Kidney epithelial cell (primary cell): ENCODE data around the gene CMBL. TPM values are rescaled to one million over a fixed set of nuclear protein-coding genes. Genes with fewer than 3 reads are reported as not detected.
"Not testable (repeated sequence)": the region's sequence is repeated elsewhere in the genome, so short reads cannot be mapped to it uniquely, and the experiment has no call there.

Experiments
- DNase-seq: peaks from one replicate; pipeline ENCODE4 v3.0.0-alpha.2; 2010; ENCODE audit warnings: low read depth
- H3K27me3 ChIP-seq: 2 replicates; pipeline ENCODE4 v1.6.0; 2011; ENCODE audit warnings: low read length; ENCODE audit not compliant: control insufficient read depth, insufficient read depth
- H3K36me3 ChIP-seq: 2 replicates; pipeline ENCODE4 v1.5.1; 2011; ENCODE audit warnings: low read length; ENCODE audit not compliant: control insufficient read depth, insufficient read depth
- H3K4me3 ChIP-seq: 2 replicates; pipeline ENCODE4 v1.5.1; 2011; ENCODE audit warnings: low read depth, mild to moderate bottlenecking, control low read depth, low read length
- CTCF ChIP-seq: IDR thresholded peaks from 2 replicates; pipeline ENCODE4 v1.5.1; 2011; ENCODE audit warnings: mild to moderate bottlenecking, moderate library complexity, low read length, control low read depth, inconsistent platforms; ENCODE audit not compliant: insufficient read depth, poor library complexity, severe bottlenecking
- total RNA-seq: library from RNA; depleted of rRNA; stranded (reverse); fragments of >200 nt; gene quantifications from 2 replicates; pipeline ENCODE4 v1.2.3, GENCODE V29; 2015

Gene CMBL
- total RNA-seq, 1 donor from 2014 or later: 7.8 TPM

- no peak for TF ChIP-seq CTCF
- H3K36me3 ChIP-seq: no peaks in the 10 kb centered on the region
- H3K27me3 ChIP-seq: no peaks in the 10 kb centered on the region
- DNase-seq: peak; percentile 81
- H3K4me3 ChIP-seq: no peak overlapping the region
These were observed 19.0 kb downstream of the CMBL start for GRCh38 chr5:10288592-10289219.

- TF ChIP-seq CTCF: no peak
- no peaks in the 10 kb centered on the region for H3K36me3 ChIP-seq
- no peaks in the 10 kb centered on the region for H3K27me3 ChIP-seq
- no peak for DNase-seq
- no peak overlapping the region for H3K4me3 ChIP-seq
These were observed 20.9 kb downstream of the CMBL start for GRCh38 chr5:10286862-10287227.

DNA sequence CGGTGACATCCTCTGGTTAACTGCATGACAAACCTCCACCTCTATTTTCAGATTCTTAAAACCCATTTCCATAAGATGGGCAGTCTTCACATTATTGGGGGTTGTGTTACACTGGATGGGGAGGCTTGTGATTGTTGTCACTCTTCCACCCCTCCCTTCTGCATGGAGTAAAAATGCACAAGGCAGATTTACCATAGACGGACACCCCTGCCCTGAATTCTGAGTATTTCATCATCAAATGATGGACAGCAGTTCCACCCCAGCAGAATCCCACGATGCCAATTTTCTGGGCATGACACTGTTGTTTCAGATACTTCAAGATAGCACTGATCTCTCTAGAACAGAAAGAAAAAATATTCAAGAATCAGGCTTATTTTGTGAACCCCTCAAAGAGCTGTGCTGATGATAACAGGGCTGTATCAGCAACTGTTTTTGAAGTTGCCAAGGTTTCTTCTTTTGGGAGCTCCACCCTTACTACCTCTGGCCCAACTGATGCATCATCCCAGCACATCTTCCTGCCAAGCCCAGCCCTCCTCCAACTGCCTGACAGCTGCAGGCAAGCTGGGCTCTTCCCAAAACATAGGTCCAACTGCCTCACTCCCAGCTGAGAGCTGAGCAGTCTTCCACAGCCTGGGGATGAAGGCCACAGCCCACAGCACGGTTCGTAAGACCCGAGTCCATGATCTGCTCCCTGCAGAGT, 21.4 kb downstream of the CMBL start:
- Histone ChIP-seq H3K4me3 (no peak overlapping the region), H3K36me3 (no peaks in the 10 kb centered on the region), H3K27me3 (no peaks in the 10 kb centered on the region)
- no peak for TF ChIP-seq CTCF
- no peak for DNase-seq

GRCh38 chr5:10285362-10285761, 22.3 kb downstream of the CMBL start:
- not testable (repeated sequence) for H3K27me3 ChIP-seq, DNase-seq, H3K36me3 ChIP-seq, H3K4me3 ChIP-seq

GRCh38 chr5:10283927-10284635, 23.6 kb downstream of the CMBL start:
- Histone ChIP-seq H3K4me3 (no peak overlapping the region), H3K36me3 (no peaks in the 10 kb centered on the region), H3K27me3 (no peaks in the 10 kb centered on the region)
- peak; percentile 96 for TF ChIP-seq CTCF
- DNase-seq: no peak

- no peaks in the 10 kb centered on the region for H3K36me3 ChIP-seq
- no peaks in the 10 kb centered on the region for H3K27me3 ChIP-seq
- no peak for TF ChIP-seq CTCF
- no peak overlapping the region for H3K4me3 ChIP-seq
- DNase-seq: no peak
These were observed 27.6 kb downstream of the CMBL start for GRCh38 chr5:10279925-10280720.
